B cell (primary cell): ENCODE data around the gene COBLL1. TPM values are rescaled to one million over a fixed set of nuclear protein-coding genes. Genes with fewer than 3 reads are reported as not detected.

Source experiments
- ATAC-seq: fragments of 200-7000 bp; cut with Tn5 transposase; one replicate; pipeline ENCODE4 v1.10.0; 2021; ENCODE audit warnings: low read depth, mild to moderate bottlenecking, moderate number of reproducible peaks, moderate library complexity
- CTCF ChIA-PET: fragments of 350-600 bp; sonication (Branson Sonifier 250); formaldehyde crosslinking; loops from one replicate; lab custom pipeline; 2021; ENCODE audit warnings: antibody characterized with exemption, inconsistent platforms; lab: Charles Lee
- POLR2A ChIA-PET: fragments of 350-600 bp; sonication (Branson Sonifier 250); formaldehyde crosslinking; loops from one replicate; lab custom pipeline; 2021; ENCODE audit warnings: antibody characterized with exemption; lab: Charles Lee
- DNase-seq: peaks from one replicate; pipeline ENCODE4 v3.0.0; 2013
- H2AFZ ChIP-seq: 2 replicates; pipeline ENCODE4 v1.6.1; 2012; ENCODE audit warnings: mild to moderate bottlenecking, low read depth, low read length; ENCODE audit not compliant: insufficient read depth, poor library complexity, severe bottlenecking
- H3K27ac ChIP-seq, 2 donors: 1 replicate in 1 of 2; 2 replicates in 1 of 2; pipeline ENCODE4 v1.5.1; 2012 to 2013; ENCODE audit warnings: low read length in 2 of 2, mild to moderate bottlenecking in 2 of 2, moderate library complexity in 1 of 2
- H3K27me3 ChIP-seq, 4 experiments: fragments of 200-600 bp in 1 of 4; sonication (generic) in 1 of 4; replicated peaks in 1 of 4; 1 replicate in 2 of 4; 2 replicates in 2 of 4; pipeline versions ENCODE4 v1.6.1 to v1.7.0; 2013 to 2016; ENCODE audit warnings: low read length in 3 of 4, mild to moderate bottlenecking in 2 of 4, mixed read lengths in 1 of 4, moderate library complexity in 1 of 4; ENCODE audit not compliant: insufficient read depth in 4 of 4, control insufficient read depth in 3 of 4; ENCODE audit errors: control extremely low read depth in 1 of 4
- H3K36me3 ChIP-seq, 2 experiments: replicated peaks in 1 of 2; 1 replicate in 1 of 2; 2 replicates in 1 of 2; pipeline versions ENCODE4 v1.6.1 to v1.7.1; 2013; ENCODE audit warnings: low read length in 1 of 2; ENCODE audit not compliant: insufficient read depth in 2 of 2, control insufficient read depth in 1 of 2; ENCODE audit errors: control extremely low read depth in 1 of 2, extremely low read depth in 1 of 2
- H3K4me1 ChIP-seq, 2 donors: fragments of 200-600 bp in 1 of 2; sonication (generic) in 1 of 2; 1 replicate in 1 of 2; 2 replicates in 1 of 2; pipeline versions ENCODE4 v1.5.1 to v1.6.1; 2013 to 2017; ENCODE audit warnings: low read length in 2 of 2; ENCODE audit not compliant: control insufficient read depth in 2 of 2, insufficient read depth in 2 of 2
- H3K4me2 ChIP-seq: replicated peaks from 2 replicates; pipeline ENCODE3; 2012; ENCODE audit warnings: mild to moderate bottlenecking, low read depth, low read length; ENCODE audit not compliant: poor library complexity, severe bottlenecking
- H3K4me3 ChIP-seq, 5 experiments: fragments of 200-600 bp in 1 of 5; sonication (generic) in 1 of 5; 1 replicate in 3 of 5; 2 replicates in 2 of 5; pipeline versions ENCODE4 v1.5.1 to v1.7.0; 2011 to 2016; ENCODE audit warnings: low read length in 4 of 5, mild to moderate bottlenecking in 4 of 5, low read depth in 2 of 5, control low read depth in 1 of 5, moderate library complexity in 1 of 5; ENCODE audit not compliant: insufficient read depth in 1 of 5; ENCODE audit errors: control extremely low read depth in 1 of 5, extremely low read depth in 1 of 5
- H3K79me2 ChIP-seq: fragments of 200-600 bp; sonication (generic); one replicate; pipeline ENCODE4 v1.6.0; 2016; ENCODE audit warnings: low read length; ENCODE audit not compliant: control insufficient read depth, insufficient read depth
- H3K9ac ChIP-seq: fragments of 200-600 bp; sonication (generic); 2 replicates; pipeline ENCODE4 v1.6.1; 2017; ENCODE audit warnings: mild to moderate bottlenecking, low read length, moderate library complexity
- H3K9me3 ChIP-seq, 3 donors: one replicate each; pipeline versions ENCODE4 v1.6.1 to v1.7.1; 2013; ENCODE audit warnings: low read length in 2 of 3; ENCODE audit not compliant: control insufficient read depth in 2 of 3, insufficient read depth in 1 of 3; ENCODE audit errors: control extremely low read depth in 1 of 3
- H4K20me1 ChIP-seq: 2 replicates; pipeline ENCODE4 v1.6.0; 2012; ENCODE audit warnings: mild to moderate bottlenecking, low read length; ENCODE audit not compliant: insufficient read depth, control insufficient read depth, poor library complexity, severe bottlenecking
- H3K27ac Mint-ChIP-seq: one replicate; pipeline ENCODE4 v1.8.0; 2021; ENCODE audit warnings: mixed read lengths
- H3K27me3 Mint-ChIP-seq: one replicate; pipeline ENCODE4 v1.8.0; 2021; ENCODE audit warnings: mixed read lengths
- H3K4me1 Mint-ChIP-seq: one replicate; pipeline ENCODE4 v1.8.0; 2021; ENCODE audit warnings: mixed read lengths
- H3K4me3 Mint-ChIP-seq: one replicate; pipeline ENCODE4 v1.8.0; 2021; ENCODE audit warnings: mixed read lengths
- H3K9me3 Mint-ChIP-seq: one replicate; pipeline ENCODE4 v1.8.0; 2022; ENCODE audit warnings: mixed read lengths; ENCODE audit not compliant: insufficient read depth
- CTCF ChIP-seq: fragments of 200-600 bp; IDR thresholded peaks from one replicate; pipeline ENCODE4 v1.8.0; 2022; ENCODE audit warnings: antibody characterized with exemption, mild to moderate bottlenecking
- EZH2 ChIP-seq: IDR thresholded peaks from 2 replicates; pipeline ENCODE4 v1.6.1; 2012; ENCODE audit warnings: borderline replicate concordance, low read depth, mild to moderate bottlenecking, moderate library complexity, low read length; ENCODE audit not compliant: insufficient read depth, poor library complexity, severe bottlenecking
- WGBS: methylation state at CpG from one replicate; pipeline ENCODE4 v1.1.5; 2013; ENCODE audit warnings: missing lambda C conversion rate; ENCODE audit not compliant: insufficient coverage; 5-methylcytosine and 5-hydroxymethylcytosine counted together
- intact Hi-C: fragments of 100-400 bp; cut with micrococcal nuclease; formaldehyde crosslinking; loops from one replicate; pipeline ENCODE4 v1.10.0; 2022
- polyA plus RNA-seq: library from polyadenylated mRNA; depleted of rRNA; stranded (reverse); fragments of >200 nt; gene quantifications from 2 replicates; pipeline ENCODE4 v1.2.3, GENCODE V29; 2012
- total RNA-seq, 2 donors: library from RNA; stranded (reverse); fragments of 120-200 nt in 1 of 2; gene quantifications; 1 replicate in 1 of 2; 2 replicates in 1 of 2; pipeline versions ENCODE4 v1.2.3 to v1.2.4, GENCODE V29; 2013 to 2022

Gene COBLL1
- total and polyA plus RNA-seq, 2 donors (not counting 1 experiment from before 2014, with no cell fraction given) = 45.1 to 234 TPM

GRCh38 chr2:164703915-164704706 is 137.5 kb downstream of the COBLL1 start:
- WGBS = no CpG with 5 or more reads among the region's 3 CpGs
- Histone ChIP-seq H2AFZ (no peak overlapping the region), H3K9me3 (no peaks in the 10 kb centered on the region), H3K27me3 (no peaks in the 10 kb centered on the region), H3K4me3 (no peak overlapping the region), H3K79me2 (no peaks in the 10 kb centered on the region), H3K4me1 (no peaks in the 10 kb centered on the region), H3K27ac (no peak overlapping the region), H3K4me2 (no peak overlapping the region), H3K9ac (no peak overlapping the region), H3K36me3 (peaks cover 0 to 39% of the 10 kb centered on the region in 2 experiments), H4K20me1 (no peaks in the 10 kb centered on the region)
- Mint-ChIP-seq H3K9me3 (no peaks in the 10 kb centered on the region), H3K27ac (no peak overlapping the region), H3K4me1 (no peaks in the 10 kb centered on the region), H3K4me3 (no peak overlapping the region), H3K27me3 (no peaks in the 10 kb centered on the region)
- ChIA-PET POLR2A (no interaction called here), CTCF (interaction anchor here (2.5 kb wide), 1 partner anchor 12 kb away, joined by 9 read pairs; no protein-coding TSS in a partner anchor)
- DNase-seq (no peak), ATAC-seq (no peak)
- TF ChIP-seq EZH2 (no peak), CTCF (no peak)
- intact Hi-C loops = loop anchor here (2.0 kb wide), 1 partner anchor 13 kb away; no protein-coding TSS in a partner anchor

GRCh38 chr2:164701565-164701964 is 140.1 kb downstream of the COBLL1 start:
- no peaks in the 10 kb centered on the region for H3K9me3 ChIP-seq
- ATAC-seq (no peak), DNase-seq (no peak)
- no peaks in the 10 kb centered on the region for H4K20me1 ChIP-seq
- H3K27ac Mint-ChIP-seq = no peak overlapping the region
- ChIA-PET CTCF (no interaction called here), POLR2A (interaction anchor here (0.6 kb wide), 1 partner anchor 189 kb away, joined by 3 read pairs; no protein-coding TSS in a partner anchor)
- H3K4me2 ChIP-seq = no peak overlapping the region
- no peaks in the 10 kb centered on the region for H3K27me3 Mint-ChIP-seq
- no peak overlapping the region for H3K27ac ChIP-seq
- no peaks in the 10 kb centered on the region for H3K4me1 ChIP-seq
- WGBS = no CpG with 5 or more reads among the region's 1 CpG
- H3K9me3 Mint-ChIP-seq = no peaks in the 10 kb centered on the region
- no peak overlapping the region for H3K4me3 ChIP-seq
- no peak overlapping the region for H3K9ac ChIP-seq
- H3K4me3 Mint-ChIP-seq = no peak overlapping the region
- H3K4me1 Mint-ChIP-seq = no peaks in the 10 kb centered on the region
- H2AFZ ChIP-seq = no peak overlapping the region
- H3K27me3 ChIP-seq = no peaks in the 10 kb centered on the region
- intact Hi-C loops = no loop called here
- peaks cover 2 to 52% of the 10 kb centered on the region in 2 experiments for H3K36me3 ChIP-seq
- no peak for TF ChIP-seq CTCF
- no peak for TF ChIP-seq EZH2
- H3K79me2 ChIP-seq = no peaks in the 10 kb centered on the region
